WTC11 (cell line): ENCODE measurements around the gene RHOU. TPM values are rescaled to one million over a fixed set of nuclear protein-coding genes. Genes with fewer than 3 reads are reported as not detected.

Experiments
- ATAC-seq: fragments of 200-7000 bp; cut with Tn5 transposase; 2 replicates; pipeline ENCODE4 v1.10.0; 2021; ENCODE audit warnings: mild to moderate bottlenecking, moderate library complexity
- CTCF ChIA-PET: fragments of 300-600 bp; sonication (Branson Sonifier 250); formaldehyde crosslinking; loops from one replicate; lab custom pipeline; 2021; ENCODE audit warnings: antibody characterized with exemption; lab: Charles Lee
- POLR2A ChIA-PET: fragments of 350-600 bp; sonication (Branson Sonifier 250); formaldehyde crosslinking; loops from one replicate; lab custom pipeline; 2021; ENCODE audit warnings: antibody characterized with exemption; lab: Charles Lee
- DNase-seq: peaks from one replicate; pipeline ENCODE4 v3.0.0; 2021; ENCODE audit warnings: low spot score
- H3K27ac Mint-ChIP-seq: 2 replicates; pipeline ENCODE4 v1.8.0; 2021; ENCODE audit warnings: mixed read lengths
- H3K27me3 Mint-ChIP-seq: 2 replicates; pipeline ENCODE4 v1.8.0; 2021; ENCODE audit warnings: low read depth, mild to moderate bottlenecking, moderate library complexity, mixed read lengths
- H3K36me3 Mint-ChIP-seq: 2 replicates; pipeline ENCODE4 v1.8.0; 2021; ENCODE audit warnings: mixed read lengths
- H3K4me1 Mint-ChIP-seq: 2 replicates; pipeline ENCODE4 v1.8.0; 2022; ENCODE audit warnings: mixed read lengths
- H3K4me3 Mint-ChIP-seq: 2 replicates; pipeline ENCODE4 v1.8.0; 2021; ENCODE audit warnings: mild to moderate bottlenecking, moderate library complexity, mixed read lengths
- H3K9me3 Mint-ChIP-seq: 2 replicates; pipeline ENCODE4 v1.8.0; 2021; ENCODE audit warnings: mixed read lengths
- ATF2 ChIP-seq: sonication (generic); formaldehyde crosslinking; IDR thresholded peaks from 2 replicates; pipeline ENCODE4 v1.8.1; 2022; ENCODE audit warnings: low read depth, missing genetic modification reagents, borderline replicate concordance
- ATF3 ChIP-seq: sonication (generic); formaldehyde crosslinking; conservative IDR thresholded peaks from 2 replicates; pipeline ENCODE4 v1.8.1; 2022; ENCODE audit warnings: mild to moderate bottlenecking, missing genetic modification reagents
- CDX4 ChIP-seq: fragments of 250-450 bp; sonication (Bioruptor Pico); IDR thresholded peaks from 2 replicates; pipeline ENCODE4 v1.9.0; 2021; ENCODE audit warnings: moderate library complexity, mild to moderate bottlenecking, inconsistent platforms, borderline replicate concordance
- E2F5 ChIP-seq: sonication (generic); formaldehyde crosslinking; IDR thresholded peaks from 2 replicates; pipeline ENCODE4 v1.8.1; 2022; ENCODE audit warnings: mild to moderate bottlenecking, moderate library complexity, missing genetic modification reagents
- GABPB1 ChIP-seq: sonication (generic); formaldehyde crosslinking; IDR thresholded peaks from 2 replicates; pipeline ENCODE4 v1.8.1; 2023; ENCODE audit warnings: mild to moderate bottlenecking, missing genetic modification reagents
- GTF2I ChIP-seq: fragments of 250-450 bp; sonication (Bioruptor Pico); conservative IDR thresholded peaks from 2 replicates; pipeline ENCODE4 v1.4.0; 2021; ENCODE audit warnings: mild to moderate bottlenecking
- HMGA2 ChIP-seq: fragments of 250-450 bp; sonication (Bioruptor Pico); IDR thresholded peaks from 2 replicates; pipeline ENCODE4 v1.4.0; 2021; ENCODE audit warnings: mild to moderate bottlenecking, moderate library complexity
- JUN ChIP-seq: sonication (generic); formaldehyde crosslinking; IDR thresholded peaks from 2 replicates; pipeline ENCODE4 v1.8.0; 2023; ENCODE audit warnings: mild to moderate bottlenecking, missing genetic modification reagents
- KAT7 ChIP-seq: sonication (generic); formaldehyde crosslinking; IDR thresholded peaks from 2 replicates; pipeline ENCODE4 v1.8.1; 2023; ENCODE audit warnings: missing genetic modification reagents, mild to moderate bottlenecking, borderline replicate concordance
- NFATC4 ChIP-seq: fragments of 250-450 bp; sonication (Bioruptor Pico); IDR thresholded peaks from 2 replicates; pipeline ENCODE4 v1.9.0; 2021; ENCODE audit warnings: mild to moderate bottlenecking
- NFE2L1 ChIP-seq: sonication (generic); formaldehyde crosslinking; IDR thresholded peaks from 2 replicates; pipeline ENCODE4 v1.8.1; 2023; ENCODE audit warnings: missing genetic modification reagents
- SP1 ChIP-seq: sonication (generic); formaldehyde crosslinking; conservative IDR thresholded peaks from 2 replicates; pipeline ENCODE4 v1.8.1; 2022; ENCODE audit warnings: missing genetic modification reagents
- TP53 ChIP-seq: sonication (generic); formaldehyde crosslinking; IDR thresholded peaks from 2 replicates; pipeline ENCODE4 v1.8.1; 2023; ENCODE audit warnings: mild to moderate bottlenecking, missing genetic modification reagents
- ZNF263 ChIP-seq: sonication (generic); formaldehyde crosslinking; IDR thresholded peaks from 2 replicates; pipeline ENCODE4 v1.8.1; 2022; ENCODE audit warnings: low read depth, mild to moderate bottlenecking, moderate library complexity, missing genetic modification reagents
- ZNF317 ChIP-seq: sonication (generic); formaldehyde crosslinking; IDR thresholded peaks from 2 replicates; pipeline ENCODE4 v1.8.1; 2023; ENCODE audit warnings: low read depth, mild to moderate bottlenecking, moderate library complexity, missing genetic modification reagents, borderline replicate concordance
- ZNF416 ChIP-seq: fragments of 250-450 bp; sonication (Bioruptor Pico); IDR thresholded peaks from 2 replicates; pipeline ENCODE4 v1.9.0; 2021; ENCODE audit warnings: mild to moderate bottlenecking, inconsistent platforms
- ZNF423 ChIP-seq: fragments of 250-450 bp; sonication (Bioruptor Pico); IDR thresholded peaks from 2 replicates; pipeline ENCODE4 v2.1.2; 2022; ENCODE audit warnings: mild to moderate bottlenecking, moderate library complexity
- ZNF532 ChIP-seq: fragments of 250-450 bp; sonication (Bioruptor Pico); IDR thresholded peaks from 2 replicates; pipeline ENCODE4 v1.9.0; 2021; ENCODE audit warnings: mild to moderate bottlenecking, borderline replicate concordance
- total RNA-seq: library from RNA; stranded (reverse); gene quantifications from 3 replicates; pipeline ENCODE4 v1.2.3, GENCODE V29; 2021
- TF ChIP-seq, protein P1 (sequence below): sonication (generic); formaldehyde crosslinking; IDR thresholded peaks from 2 replicates; pipeline ENCODE4 v1.8.0; 2022; ENCODE audit warnings: mild to moderate bottlenecking, missing genetic modification reagents
- TF ChIP-seq, protein P2 (sequence below): sonication (generic); formaldehyde crosslinking; IDR thresholded peaks from 2 replicates; pipeline ENCODE4 v1.8.1; 2023; ENCODE audit warnings: mild to moderate bottlenecking, missing genetic modification reagents, moderate library complexity
- TF ChIP-seq, protein P3 (sequence below): sonication (generic); formaldehyde crosslinking; IDR thresholded peaks from 2 replicates; pipeline ENCODE4 v1.8.0; 2022; ENCODE audit warnings: mild to moderate bottlenecking, missing genetic modification reagents
- TF ChIP-seq, protein P4 (sequence below): sonication (generic); formaldehyde crosslinking; IDR thresholded peaks from 2 replicates; pipeline ENCODE4 v1.8.0; 2023; ENCODE audit warnings: mild to moderate bottlenecking, missing genetic modification reagents

The RHOU gene
- total RNA-seq, 1 experiment from 2014 or later = 6.0 TPM

- TF ChIP-seq, protein P1, sequence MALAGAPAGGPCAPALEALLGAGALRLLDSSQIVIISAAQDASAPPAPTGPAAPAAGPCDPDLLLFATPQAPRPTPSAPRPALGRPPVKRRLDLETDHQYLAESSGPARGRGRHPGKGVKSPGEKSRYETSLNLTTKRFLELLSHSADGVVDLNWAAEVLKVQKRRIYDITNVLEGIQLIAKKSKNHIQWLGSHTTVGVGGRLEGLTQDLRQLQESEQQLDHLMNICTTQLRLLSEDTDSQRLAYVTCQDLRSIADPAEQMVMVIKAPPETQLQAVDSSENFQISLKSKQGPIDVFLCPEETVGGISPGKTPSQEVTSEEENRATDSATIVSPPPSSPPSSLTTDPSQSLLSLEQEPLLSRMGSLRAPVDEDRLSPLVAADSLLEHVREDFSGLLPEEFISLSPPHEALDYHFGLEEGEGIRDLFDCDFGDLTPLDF (CRISPR knock-in tag) = no peak
- TF ChIP-seq TP53 (CRISPR knock-in tag) (peak; percentile 18; the same call in 1 of the 2 replicates), ZNF532 (CRISPR knock-in tag) (no peak), ATF2 (CRISPR knock-in tag) (no peak), GTF2I (CRISPR knock-in tag) (no peak), SP1 (CRISPR knock-in tag) (peak; percentile 44; the same call in 1 of the 2 replicates), E2F5 (CRISPR knock-in tag) (peak; percentile 54; the same call in 1 of the 2 replicates), ZNF317 (CRISPR knock-in tag) (no peak), ZNF423 (no peak), NFATC4 (CRISPR knock-in tag) (no peak), ZNF416 (CRISPR knock-in tag) (no peak)
- TF ChIP-seq, protein P2, sequence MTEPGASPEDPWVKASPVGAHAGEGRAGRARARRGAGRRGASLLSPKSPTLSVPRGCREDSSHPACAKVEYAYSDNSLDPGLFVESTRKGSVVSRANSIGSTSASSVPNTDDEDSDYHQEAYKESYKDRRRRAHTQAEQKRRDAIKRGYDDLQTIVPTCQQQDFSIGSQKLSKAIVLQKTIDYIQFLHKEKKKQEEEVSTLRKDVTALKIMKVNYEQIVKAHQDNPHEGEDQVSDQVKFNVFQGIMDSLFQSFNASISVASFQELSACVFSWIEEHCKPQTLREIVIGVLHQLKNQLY (CRISPR knock-in tag) = no peak
- TF ChIP-seq, protein P3, sequence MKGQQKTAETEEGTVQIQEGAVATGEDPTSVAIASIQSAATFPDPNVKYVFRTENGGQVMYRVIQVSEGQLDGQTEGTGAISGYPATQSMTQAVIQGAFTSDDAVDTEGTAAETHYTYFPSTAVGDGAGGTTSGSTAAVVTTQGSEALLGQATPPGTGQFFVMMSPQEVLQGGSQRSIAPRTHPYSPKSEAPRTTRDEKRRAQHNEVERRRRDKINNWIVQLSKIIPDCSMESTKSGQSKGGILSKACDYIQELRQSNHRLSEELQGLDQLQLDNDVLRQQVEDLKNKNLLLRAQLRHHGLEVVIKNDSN (CRISPR knock-in tag) = no peak
Observed at GRCh38 chr1:228734881-228735801, at the start of gene RHOU (continued).

GRCh38 chr1:228687587-228687986 is 47.7 kb upstream of the RHOU start:
- no peak overlapping the region for H3K4me3 Mint-ChIP-seq
- H3K27ac Mint-ChIP-seq = no peak overlapping the region
- DNase-seq (no peak), ATAC-seq (no peak)
- no peaks in the 10 kb centered on the region for H3K4me1 Mint-ChIP-seq
- POLR2A ChIA-PET = no interaction called here
- CTCF ChIA-PET = interaction anchor here (0.6 kb wide), 1 partner anchor 584 kb away, joined by 3 read pairs; the partner anchor contains the start of gene RAB4A
- H3K27me3 Mint-ChIP-seq = no peaks in the 10 kb centered on the region
- no peaks in the 10 kb centered on the region for H3K36me3 Mint-ChIP-seq
- H3K9me3 Mint-ChIP-seq = no peaks in the 10 kb centered on the region
- TF ChIP-seq GABPB1 (CRISPR knock-in tag) = no peak
- TF ChIP-seq CDX4 (CRISPR knock-in tag) = no peak
- no peak for TF ChIP-seq KAT7 (CRISPR knock-in tag)
- TF ChIP-seq, protein P4, sequence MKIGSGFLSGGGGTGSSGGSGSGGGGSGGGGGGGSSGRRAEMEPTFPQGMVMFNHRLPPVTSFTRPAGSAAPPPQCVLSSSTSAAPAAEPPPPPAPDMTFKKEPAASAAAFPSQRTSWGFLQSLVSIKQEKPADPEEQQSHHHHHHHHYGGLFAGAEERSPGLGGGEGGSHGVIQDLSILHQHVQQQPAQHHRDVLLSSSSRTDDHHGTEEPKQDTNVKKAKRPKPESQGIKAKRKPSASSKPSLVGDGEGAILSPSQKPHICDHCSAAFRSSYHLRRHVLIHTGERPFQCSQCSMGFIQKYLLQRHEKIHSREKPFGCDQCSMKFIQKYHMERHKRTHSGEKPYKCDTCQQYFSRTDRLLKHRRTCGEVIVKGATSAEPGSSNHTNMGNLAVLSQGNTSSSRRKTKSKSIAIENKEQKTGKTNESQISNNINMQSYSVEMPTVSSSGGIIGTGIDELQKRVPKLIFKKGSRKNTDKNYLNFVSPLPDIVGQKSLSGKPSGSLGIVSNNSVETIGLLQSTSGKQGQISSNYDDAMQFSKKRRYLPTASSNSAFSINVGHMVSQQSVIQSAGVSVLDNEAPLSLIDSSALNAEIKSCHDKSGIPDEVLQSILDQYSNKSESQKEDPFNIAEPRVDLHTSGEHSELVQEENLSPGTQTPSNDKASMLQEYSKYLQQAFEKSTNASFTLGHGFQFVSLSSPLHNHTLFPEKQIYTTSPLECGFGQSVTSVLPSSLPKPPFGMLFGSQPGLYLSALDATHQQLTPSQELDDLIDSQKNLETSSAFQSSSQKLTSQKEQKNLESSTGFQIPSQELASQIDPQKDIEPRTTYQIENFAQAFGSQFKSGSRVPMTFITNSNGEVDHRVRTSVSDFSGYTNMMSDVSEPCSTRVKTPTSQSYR (CRISPR knock-in tag) = no peak
- TF ChIP-seq NFE2L1 = no peak
- TF ChIP-seq ZNF263 = no peak
- no peak for TF ChIP-seq ATF3
- TF ChIP-seq HMGA2 (CRISPR knock-in tag) = no peak
- TF ChIP-seq JUN (CRISPR knock-in tag) = no peak
